Karpas-422 (cell line): ENCODE results near the gene BCL6B. TPM values are rescaled to one million over a fixed set of nuclear protein-coding genes. Genes with fewer than 3 reads are reported as not detected.

ENCODE experiments used
- DNase-seq: peaks from one replicate; pipeline ENCODE4 v3.0.0-alpha.2; 2015
- H2AFZ ChIP-seq: fragments of 200-600 bp; sonication (generic); 2 replicates; pipeline ENCODE4 v1.6.1; 2014; ENCODE audit warnings: antibody characterized with exemption, low read length, mixed read lengths
- H3K27ac ChIP-seq: fragments of 200-600 bp; sonication (generic); 2 replicates; pipeline ENCODE4 v1.5.1; 2014; ENCODE audit warnings: mild to moderate bottlenecking, low read length, moderate library complexity
- H3K27me3 ChIP-seq: fragments of 200-600 bp; sonication (generic); 2 replicates; pipeline ENCODE4 v1.6.1; 2014; ENCODE audit warnings: low read length, mixed read lengths
- H3K36me3 ChIP-seq: fragments of 200-600 bp; sonication (generic); 2 replicates; pipeline ENCODE4 v1.6.1; 2014; ENCODE audit warnings: low read length, mixed read lengths; ENCODE audit not compliant: insufficient read depth
- H3K4me1 ChIP-seq: fragments of 200-600 bp; sonication (generic); 2 replicates; pipeline ENCODE4 v1.6.1; 2014; ENCODE audit warnings: mild to moderate bottlenecking, low read length, mixed read lengths
- H3K4me2 ChIP-seq: fragments of 200-600 bp; sonication (generic); 2 replicates; pipeline ENCODE4 v1.6.1; 2014; ENCODE audit warnings: low read length, low read depth, mild to moderate bottlenecking; ENCODE audit not compliant: poor library complexity, severe bottlenecking
- H3K4me3 ChIP-seq: fragments of 200-600 bp; sonication (generic); 2 replicates; pipeline ENCODE4 v1.5.1; 2014; ENCODE audit warnings: mild to moderate bottlenecking, antibody characterized with exemption, low read length, mixed read lengths
- H3K79me2 ChIP-seq: fragments of 200-600 bp; sonication (generic); 2 replicates; pipeline ENCODE4 v1.6.1; 2014; ENCODE audit warnings: mild to moderate bottlenecking, low read length, mixed read lengths
- H3K9ac ChIP-seq: fragments of 200-600 bp; sonication (generic); 2 replicates; pipeline ENCODE4 v1.6.0; 2014; ENCODE audit warnings: low read length
- H3K9me2 ChIP-seq: fragments of 200-600 bp; sonication (generic), shearing (Covaris generic); replicated peaks from 2 replicates; pipeline ENCODE4 v1.6.0; 2014; ENCODE audit warnings: mild to moderate bottlenecking, low read length, moderate library complexity; ENCODE audit not compliant: insufficient read depth
- H3K9me3 ChIP-seq: fragments of 300-700, 200-600 bp; sonication (generic); 2 replicates; pipeline ENCODE4 v1.6.1; 2014; ENCODE audit warnings: low read length, mixed read lengths
- H4K20me1 ChIP-seq: fragments of 200-600 bp; sonication (generic); 2 replicates; pipeline ENCODE4 v1.6.1; 2014; ENCODE audit warnings: mild to moderate bottlenecking, antibody characterized with exemption, low read length, low read depth; ENCODE audit not compliant: insufficient read depth
- total RNA-seq: library from RNA; depleted of rRNA; stranded (reverse); fragments of >200 nt; shearing (Covaris generic); gene quantifications from 2 replicates; pipeline ENCODE4 v1.2.3, GENCODE V29; 2014; ENCODE audit warnings: low replicate concordance

The BCL6B gene
- total RNA-seq, 1 experiment from 2014 or later, result not detected

DNA sequence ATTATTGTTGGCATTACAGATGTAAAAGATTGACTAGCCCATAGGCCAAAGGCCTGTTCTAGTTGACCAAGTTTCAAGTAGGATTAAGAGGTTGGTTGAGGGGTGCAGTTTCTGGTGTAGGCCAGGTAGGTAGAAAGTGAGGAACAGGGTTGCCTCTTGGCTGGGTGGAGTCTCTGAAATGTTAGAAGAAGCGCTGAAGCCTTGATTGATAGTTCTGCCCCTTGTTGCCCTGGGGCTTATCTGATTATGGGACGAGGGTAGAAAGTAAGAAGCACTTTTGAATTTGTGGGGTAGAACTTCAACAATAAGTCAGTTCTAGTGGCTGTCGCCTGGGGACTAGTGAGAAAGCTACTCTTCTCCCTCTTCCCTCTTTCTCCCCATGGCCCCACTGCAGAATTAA is 6.2 kb downstream of the BCL6B start:
- no peaks in the 10 kb centered on the region for H3K79me2 ChIP-seq
- no peak for DNase-seq
- H3K9me2 ChIP-seq, result no peaks in the 10 kb centered on the region
- no peaks in the 10 kb centered on the region for H3K36me3 ChIP-seq
- H3K4me3 ChIP-seq, result no peak overlapping the region
- no peaks in the 10 kb centered on the region for H3K27me3 ChIP-seq
- no peak overlapping the region for H2AFZ ChIP-seq
- no peak overlapping the region for H3K4me2 ChIP-seq
- no peaks in the 10 kb centered on the region for H4K20me1 ChIP-seq
- no peaks in the 10 kb centered on the region for H3K9me3 ChIP-seq
- no peak overlapping the region for H3K9ac ChIP-seq
- no peaks in the 10 kb centered on the region for H3K4me1 ChIP-seq
- no peak overlapping the region for H3K27ac ChIP-seq

DNA sequence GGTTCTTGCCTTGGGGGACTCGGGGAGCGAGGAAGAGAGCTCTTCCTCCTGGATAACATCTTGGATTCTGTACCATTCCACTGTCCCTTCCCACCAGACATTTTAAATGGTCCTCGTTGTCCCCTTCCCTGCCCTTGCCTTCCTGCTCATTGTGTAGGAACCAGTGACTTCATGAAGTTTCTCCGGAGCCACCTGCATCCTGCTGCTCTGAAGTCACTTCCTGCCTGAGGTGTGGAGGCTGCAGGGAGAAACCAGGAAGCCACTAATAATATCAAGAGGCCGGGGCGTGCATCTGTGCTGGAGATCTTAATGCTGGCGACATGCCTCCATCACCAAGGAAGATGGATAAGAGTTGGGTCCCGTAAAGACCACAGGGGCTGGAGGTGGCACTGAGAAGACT is 6.8 kb downstream of the BCL6B start:
- Histone ChIP-seq H3K27ac (no peak overlapping the region), H3K4me2 (no peak overlapping the region), H2AFZ (no peak overlapping the region), H3K9me3 (no peaks in the 10 kb centered on the region), H3K9me2 (no peaks in the 10 kb centered on the region), H3K79me2 (no peaks in the 10 kb centered on the region), H3K4me3 (no peak overlapping the region), H3K9ac (no peak overlapping the region), H3K27me3 (no peaks in the 10 kb centered on the region), H4K20me1 (no peaks in the 10 kb centered on the region), H3K36me3 (no peaks in the 10 kb centered on the region), H3K4me1 (no peaks in the 10 kb centered on the region; the same call in 1 of the 2 replicates)
- DNase-seq, result no peak

DNA sequence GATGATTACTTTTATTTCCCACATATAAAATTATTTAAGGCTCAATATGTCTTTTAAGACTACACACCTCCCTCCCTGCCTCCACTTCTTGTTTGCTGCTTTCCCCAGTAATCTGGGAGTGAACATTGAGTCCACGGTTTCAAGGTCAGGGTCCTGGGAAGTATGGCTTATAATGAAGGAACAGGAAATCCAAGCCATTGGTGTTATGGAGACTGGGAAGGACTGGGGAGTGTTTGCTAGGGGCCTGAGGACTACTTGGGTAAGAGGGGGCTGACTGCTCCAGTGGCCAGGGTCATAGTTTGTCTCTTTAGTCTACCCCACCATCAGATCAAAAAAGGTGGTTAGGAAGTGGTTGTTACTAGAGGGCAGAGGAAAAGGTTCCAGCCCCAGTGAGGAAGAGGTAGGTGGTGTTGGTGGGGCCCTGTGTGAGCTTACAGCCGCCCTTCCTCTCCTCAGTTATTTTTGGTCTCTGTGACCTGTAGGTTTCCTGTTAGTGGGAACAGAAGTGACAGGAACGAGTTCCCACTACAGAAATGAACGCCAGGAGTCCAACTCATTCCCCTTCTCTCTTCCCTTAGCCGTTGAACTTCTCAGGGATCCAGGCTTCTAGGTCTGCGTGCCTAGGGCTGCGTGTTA is 12.2 kb downstream of the BCL6B start:
- H3K36me3 ChIP-seq, result no peaks in the 10 kb centered on the region
- no peaks in the 10 kb centered on the region for H3K27me3 ChIP-seq
- peak overlapping the region; percentile 88 for H3K4me2 ChIP-seq
- peaks cover 12% of the 10 kb centered on the region for H3K4me1 ChIP-seq
- no peaks in the 10 kb centered on the region for H3K9me2 ChIP-seq
- no peaks in the 10 kb centered on the region for H3K9me3 ChIP-seq
- peak; percentile 53 for DNase-seq
- peak overlapping the region; percentile 7; the same call in 1 of the 2 replicates for H3K27ac ChIP-seq
- peaks cover 7% of the 10 kb centered on the region; the same call in 1 of the 2 replicates for H3K79me2 ChIP-seq
- peak overlapping the region; percentile 84 for H3K9ac ChIP-seq
- no peaks in the 10 kb centered on the region for H4K20me1 ChIP-seq
- peak overlapping the region; percentile 84 for H3K4me3 ChIP-seq
- peak overlapping the region; percentile 97 for H2AFZ ChIP-seq

DNA sequence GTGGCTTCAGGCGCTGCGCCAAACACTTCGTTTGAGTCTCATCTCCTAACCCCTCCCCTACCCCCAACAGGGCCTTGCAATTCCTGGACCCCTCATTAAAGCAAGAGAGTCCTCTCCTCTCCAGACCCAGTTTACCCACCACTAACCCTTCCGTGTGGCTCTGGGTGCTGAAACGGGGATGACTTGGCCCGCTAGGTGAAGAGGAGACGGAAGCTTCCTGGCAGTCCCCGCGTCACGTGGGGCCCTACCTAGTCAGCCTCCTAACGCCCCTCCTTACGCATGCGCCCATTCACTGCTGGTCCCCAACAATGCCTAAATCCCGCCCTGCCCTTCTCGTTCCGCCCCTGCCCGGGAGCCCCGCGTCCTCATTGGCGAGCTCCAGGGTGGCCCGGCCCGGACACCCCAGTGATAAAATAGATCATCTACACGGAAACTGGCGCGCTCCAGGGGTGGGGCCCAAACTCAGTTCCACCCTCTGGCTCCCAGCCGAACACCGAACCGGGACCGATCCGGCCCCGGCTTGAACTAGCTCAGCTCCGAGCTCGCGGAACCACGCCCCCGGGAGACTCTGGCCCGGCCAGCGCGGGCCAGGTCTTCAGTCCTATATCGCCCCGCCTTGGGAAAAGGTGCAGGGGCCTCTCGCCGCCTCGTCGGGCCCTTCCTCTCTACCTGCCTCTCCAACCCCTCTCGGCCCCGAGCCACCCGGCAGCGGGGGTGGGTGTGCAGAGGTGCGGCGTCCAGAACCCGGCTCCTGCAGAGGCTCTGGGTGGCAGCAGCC is 12.9 kb downstream of the BCL6B start, which contains the start of gene SLC16A13:
Gene SLC16A13 (plus strand): TSS at position 425 of the 778 bp plus-strand sequence. CDS start 368 bp downstream, outside the sequence.
- peak; percentile 99 for DNase-seq
- peak within 1 kb of the TSS; percentile 88 for H3K4me2 ChIP-seq
- peak within 1 kb of the TSS; percentile 97 for H2AFZ ChIP-seq
- H3K9ac ChIP-seq, result peak within 1 kb of the TSS; percentile 88
- no peaks in the 10 kb centered on the region for H3K27me3 ChIP-seq
- H3K4me1 ChIP-seq, result peaks cover 12% of the 10 kb centered on the region
- peaks cover 7% of the 10 kb centered on the region; the same call in 1 of the 2 replicates for H3K79me2 ChIP-seq
- no peaks in the 10 kb centered on the region for H4K20me1 ChIP-seq
- H3K9me3 ChIP-seq, result no peaks in the 10 kb centered on the region
- H3K9me2 ChIP-seq, result no peaks in the 10 kb centered on the region
- H3K4me3 ChIP-seq, result peak within 1 kb of the TSS; percentile 84
- peak within 1 kb of the TSS; percentile 37; the same call in 1 of the 2 replicates for H3K27ac ChIP-seq
- no peaks in the 10 kb centered on the region for H3K36me3 ChIP-seq

DNA sequence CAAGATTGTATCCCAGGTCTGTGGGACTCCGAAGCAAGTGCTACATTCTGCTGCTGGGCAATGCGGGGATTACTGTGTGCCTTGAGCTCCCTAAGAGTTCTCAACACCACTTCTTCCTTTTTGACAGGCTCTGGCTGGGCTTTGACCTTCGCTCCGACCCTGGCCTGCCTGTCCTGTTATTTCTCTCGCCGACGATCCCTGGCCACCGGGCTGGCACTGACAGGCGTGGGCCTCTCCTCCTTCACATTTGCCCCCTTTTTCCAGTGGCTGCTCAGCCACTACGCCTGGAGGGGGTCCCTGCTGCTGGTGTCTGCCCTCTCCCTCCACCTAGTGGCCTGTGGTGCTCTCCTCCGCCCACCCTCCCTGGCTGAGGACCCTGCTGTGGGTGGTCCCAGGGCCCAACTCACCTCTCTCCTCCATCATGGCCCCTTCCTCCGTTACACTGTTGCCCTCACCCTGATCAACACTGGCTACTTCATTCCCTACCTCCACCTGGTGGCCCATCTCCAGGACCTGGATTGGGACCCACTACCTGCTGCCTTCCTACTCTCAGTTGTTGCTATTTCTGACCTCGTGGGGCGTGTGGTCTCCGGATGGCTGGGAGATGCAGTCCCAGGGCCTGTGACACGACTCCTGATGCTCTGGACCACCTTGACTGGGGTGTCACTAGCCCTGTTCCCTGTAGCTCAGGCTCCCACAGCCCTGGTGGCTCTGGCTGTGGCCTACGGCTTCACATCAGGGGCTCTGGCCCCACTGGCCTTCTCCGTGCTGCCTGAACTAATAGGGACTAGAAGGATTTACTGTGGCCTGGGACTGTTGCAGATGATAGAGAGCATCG is 15.4 kb downstream of the BCL6B start:
- Histone ChIP-seq H3K4me1 (peaks cover 12% of the 10 kb centered on the region), H3K36me3 (no peaks in the 10 kb centered on the region), H3K27me3 (no peaks in the 10 kb centered on the region), H4K20me1 (no peaks in the 10 kb centered on the region), H3K4me3 (no peak overlapping the region), H3K9me2 (no peaks in the 10 kb centered on the region), H3K9me3 (no peaks in the 10 kb centered on the region), H3K9ac (no peak overlapping the region), H3K27ac (no peak overlapping the region), H3K79me2 (peaks cover 7% of the 10 kb centered on the region; the same call in 1 of the 2 replicates), H2AFZ (no peak overlapping the region), H3K4me2 (no peak overlapping the region)
- no peak for DNase-seq

DNA sequence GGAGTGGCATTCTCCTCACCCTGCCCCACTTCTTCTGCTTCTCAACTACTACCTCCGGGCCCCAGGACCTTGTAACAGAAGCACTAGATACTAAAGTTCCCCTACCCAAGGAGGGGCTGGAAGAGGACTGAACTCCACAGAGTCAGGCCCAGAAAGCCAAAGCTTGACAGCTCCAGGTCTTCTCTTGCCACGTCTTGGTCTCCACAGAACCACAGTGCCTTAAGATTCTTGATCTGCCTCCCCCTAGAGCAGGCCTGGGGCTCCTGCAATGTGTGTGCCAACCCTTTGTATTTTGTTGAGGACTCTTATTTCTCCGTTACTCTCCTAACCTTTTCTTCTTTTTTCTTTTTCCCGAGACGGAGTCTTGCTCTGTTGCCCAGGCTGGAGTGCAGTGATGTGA is 17.0 kb downstream of the BCL6B start:
- no peak overlapping the region for H2AFZ ChIP-seq
- H3K79me2 ChIP-seq, result peaks cover 7% of the 10 kb centered on the region; the same call in 1 of the 2 replicates
- H3K4me3 ChIP-seq, result no peak overlapping the region
- peaks cover 10% of the 10 kb centered on the region for H3K4me1 ChIP-seq
- no peak overlapping the region for H3K27ac ChIP-seq
- no peaks in the 10 kb centered on the region for H4K20me1 ChIP-seq
- H3K9ac ChIP-seq, result no peak overlapping the region
- no peaks in the 10 kb centered on the region for H3K9me2 ChIP-seq
- H3K36me3 ChIP-seq, result no peaks in the 10 kb centered on the region
- H3K4me2 ChIP-seq, result no peak overlapping the region
- no peaks in the 10 kb centered on the region for H3K27me3 ChIP-seq
- DNase-seq, result no peak
- H3K9me3 ChIP-seq, result no peaks in the 10 kb centered on the region

DNA sequence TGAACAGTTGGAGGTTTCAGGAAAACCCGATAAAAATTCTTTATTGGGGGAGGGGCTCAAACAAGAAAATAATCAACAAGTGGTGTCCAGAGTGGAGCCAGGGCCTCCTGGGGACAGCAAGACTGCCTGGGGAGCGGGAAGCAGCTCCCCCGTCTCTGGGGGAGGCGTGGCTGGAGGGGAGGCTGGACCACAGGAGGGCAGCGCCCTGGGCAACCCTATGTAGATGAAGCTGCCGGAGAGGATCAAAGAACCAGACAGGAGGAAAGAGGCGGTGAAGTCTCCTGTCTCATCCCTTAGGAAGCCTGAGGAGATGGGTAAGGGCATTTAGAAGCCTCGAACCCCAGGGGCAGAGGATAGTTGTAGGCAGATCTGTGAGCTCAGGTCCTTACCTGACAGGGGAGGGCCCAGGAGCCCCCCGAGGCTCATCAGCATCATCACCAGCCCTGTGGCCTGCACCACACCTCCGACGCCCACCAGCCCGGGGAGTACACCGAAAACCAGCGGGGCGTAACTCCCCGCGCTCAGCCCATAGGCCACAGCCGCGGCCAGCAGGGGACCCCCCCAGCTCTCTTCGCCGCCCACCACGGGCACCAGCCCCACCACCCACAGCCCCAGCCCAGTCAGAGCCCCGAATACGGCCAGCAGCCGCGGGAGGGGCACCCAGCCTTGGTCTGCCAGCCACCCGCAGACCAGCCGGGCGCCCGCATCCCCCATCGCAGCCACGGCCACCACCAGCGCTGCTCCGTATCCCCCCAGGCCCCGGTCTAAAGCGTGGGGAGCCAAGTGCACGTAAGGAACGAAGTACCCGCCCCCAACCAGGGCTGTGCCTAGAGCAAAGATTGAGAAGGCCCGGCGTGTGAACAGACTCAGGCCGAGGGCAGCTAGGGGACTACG is 19.0 kb downstream of the BCL6B start:
- Histone ChIP-seq H3K4me3 (no peak overlapping the region), H2AFZ (no peak overlapping the region), H3K27me3 (no peaks in the 10 kb centered on the region), H3K9me2 (no peaks in the 10 kb centered on the region), H4K20me1 (no peaks in the 10 kb centered on the region), H3K27ac (no peak overlapping the region), H3K36me3 (no peaks in the 10 kb centered on the region), H3K4me1 (peaks cover 8% of the 10 kb centered on the region), H3K79me2 (no peaks in the 10 kb centered on the region), H3K4me2 (no peak overlapping the region), H3K9me3 (no peaks in the 10 kb centered on the region), H3K9ac (no peak overlapping the region)
- DNase-seq, result no peak
